Progenitor cell of endocrine pancreas (in vitro differentiated cells): ENCODE results near the gene SLC39A11. TPM values are rescaled to one million over a fixed set of nuclear protein-coding genes. Genes with fewer than 3 reads are reported as not detected.

Experiments used
- DNase-seq: peaks from one replicate; pipeline ENCODE4 v3.0.0; 2021; ENCODE audit warnings: low spot score; ENCODE audit not compliant: unreplicated experiment
- H3K27ac Mint-ChIP-seq: 2 replicates; pipeline ENCODE4 v1.8.0; 2021; ENCODE audit warnings: mild to moderate bottlenecking, moderate library complexity, mixed read lengths
- H3K27me3 Mint-ChIP-seq: 2 replicates; pipeline ENCODE4 v1.8.0; 2021; ENCODE audit warnings: mixed read lengths
- H3K36me3 Mint-ChIP-seq: 2 replicates; pipeline ENCODE4 v1.8.0; 2022; ENCODE audit warnings: mixed read lengths; ENCODE audit not compliant: insufficient read depth
- H3K4me1 Mint-ChIP-seq: 2 replicates; pipeline ENCODE4 v1.8.0; 2021; ENCODE audit warnings: low read depth, mixed read lengths
- H3K4me3 Mint-ChIP-seq: 2 replicates; pipeline ENCODE4 v1.8.0; 2021; ENCODE audit warnings: low read depth, mild to moderate bottlenecking, moderate library complexity, mixed read lengths
- H3K9me3 Mint-ChIP-seq: 2 replicates; pipeline ENCODE4 v1.8.0; 2021; ENCODE audit warnings: low read depth, mixed read lengths
- total RNA-seq: library from RNA; stranded (reverse); gene quantifications from 2 replicates; pipeline ENCODE4 v1.2.1, GENCODE V29; 2021
- TF ChIP-seq, protein P1 (sequence below): fragments of 200-600 bp; sonication (generic); IDR thresholded peaks from one replicate; pipeline ENCODE4 v1.5.0; 2021; ENCODE audit warnings: antibody characterized with exemption, mild to moderate bottlenecking; ENCODE audit not compliant: unreplicated experiment

The SLC39A11 gene
- total RNA-seq, 1 donor from 2014 or later, result 20.5 TPM

GRCh38 chr17:72707881-72708280 is 384.6 kb downstream of the SLC39A11 start:
- H3K4me1 Mint-ChIP-seq, result peaks cover 15% of the 10 kb centered on the region
- H3K36me3 Mint-ChIP-seq, result peaks cover 6% of the 10 kb centered on the region
- TF ChIP-seq, protein P1, sequence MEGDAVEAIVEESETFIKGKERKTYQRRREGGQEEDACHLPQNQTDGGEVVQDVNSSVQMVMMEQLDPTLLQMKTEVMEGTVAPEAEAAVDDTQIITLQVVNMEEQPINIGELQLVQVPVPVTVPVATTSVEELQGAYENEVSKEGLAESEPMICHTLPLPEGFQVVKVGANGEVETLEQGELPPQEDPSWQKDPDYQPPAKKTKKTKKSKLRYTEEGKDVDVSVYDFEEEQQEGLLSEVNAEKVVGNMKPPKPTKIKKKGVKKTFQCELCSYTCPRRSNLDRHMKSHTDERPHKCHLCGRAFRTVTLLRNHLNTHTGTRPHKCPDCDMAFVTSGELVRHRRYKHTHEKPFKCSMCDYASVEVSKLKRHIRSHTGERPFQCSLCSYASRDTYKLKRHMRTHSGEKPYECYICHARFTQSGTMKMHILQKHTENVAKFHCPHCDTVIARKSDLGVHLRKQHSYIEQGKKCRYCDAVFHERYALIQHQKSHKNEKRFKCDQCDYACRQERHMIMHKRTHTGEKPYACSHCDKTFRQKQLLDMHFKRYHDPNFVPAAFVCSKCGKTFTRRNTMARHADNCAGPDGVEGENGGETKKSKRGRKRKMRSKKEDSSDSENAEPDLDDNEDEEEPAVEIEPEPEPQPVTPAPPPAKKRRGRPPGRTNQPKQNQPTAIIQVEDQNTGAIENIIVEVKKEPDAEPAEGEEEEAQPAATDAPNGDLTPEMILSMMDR, result no peak
- no peak overlapping the region for H3K27ac Mint-ChIP-seq
- no peaks in the 10 kb centered on the region for H3K27me3 Mint-ChIP-seq
- DNase-seq, result no peak
- no peak overlapping the region for H3K4me3 Mint-ChIP-seq
- peaks cover 13% of the 10 kb centered on the region for H3K9me3 Mint-ChIP-seq

DNA sequence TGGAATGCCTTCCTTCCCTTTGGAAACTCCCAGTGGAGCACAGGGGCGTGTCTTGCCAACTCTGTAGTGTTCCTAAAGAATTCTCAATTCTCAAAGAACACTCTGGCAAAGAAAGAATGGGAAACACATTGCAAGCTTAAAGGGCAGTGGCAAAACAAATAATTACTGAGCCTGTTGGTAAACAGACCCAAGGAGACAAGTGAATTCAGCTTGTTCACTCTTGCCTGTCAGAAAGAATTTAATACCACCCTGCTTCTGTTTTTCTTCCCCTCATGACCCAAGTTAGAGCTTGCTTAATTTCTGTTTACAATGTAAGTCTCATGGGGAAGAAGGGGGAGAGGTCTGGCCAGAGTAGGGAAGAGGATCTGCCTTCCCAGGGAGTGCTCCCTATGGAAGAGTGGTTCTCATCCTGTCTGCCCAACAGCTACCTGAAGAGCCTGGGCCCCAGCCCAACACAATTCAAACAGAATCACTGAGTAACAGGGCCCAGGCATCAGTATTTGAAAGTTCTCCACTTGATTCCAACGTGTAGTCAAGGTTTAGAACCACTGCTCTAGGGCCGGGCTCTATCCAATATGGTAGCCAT is 386.0 kb downstream of the SLC39A11 start:
- H3K4me3 Mint-ChIP-seq, result no peak overlapping the region
- H3K27ac Mint-ChIP-seq, result peak overlapping the region; percentile 63
- peaks cover 6% of the 10 kb centered on the region for H3K36me3 Mint-ChIP-seq
- peaks cover 13% of the 10 kb centered on the region for H3K9me3 Mint-ChIP-seq
- no peaks in the 10 kb centered on the region for H3K27me3 Mint-ChIP-seq
- peaks cover 10% of the 10 kb centered on the region for H3K4me1 Mint-ChIP-seq
- TF ChIP-seq, protein P1, result no peak
- no peak for DNase-seq

DNA sequence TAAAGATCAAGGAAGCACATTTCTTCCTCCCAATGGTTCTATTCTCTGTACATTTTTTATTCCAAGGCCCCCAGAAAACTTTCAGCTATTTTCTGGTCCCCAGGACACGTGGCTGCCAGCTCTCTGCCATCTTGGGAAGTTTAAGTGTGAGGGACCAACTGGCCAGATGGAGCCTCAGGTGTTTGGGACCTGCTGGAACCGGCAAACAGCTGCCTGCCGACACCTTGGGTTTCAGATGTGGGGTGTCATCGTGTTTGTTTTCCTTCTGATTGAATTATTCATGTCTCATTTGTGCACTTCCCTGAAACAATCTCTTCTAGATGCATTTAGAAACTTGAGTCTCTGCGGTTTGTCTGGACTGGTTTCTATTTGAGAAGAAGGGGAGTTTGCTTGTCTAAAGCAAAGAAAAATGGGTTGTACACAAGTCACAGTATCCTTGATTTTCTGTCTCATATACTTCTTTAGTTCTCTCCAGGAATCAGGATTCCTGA is 386.5 kb downstream of the SLC39A11 start:
- Mint-ChIP-seq H3K27ac (peak overlapping the region; percentile 63), H3K9me3 (peaks cover 11% of the 10 kb centered on the region), H3K4me3 (no peak overlapping the region), H3K4me1 (peaks cover 10% of the 10 kb centered on the region), H3K27me3 (no peaks in the 10 kb centered on the region), H3K36me3 (peaks cover 4% of the 10 kb centered on the region)
- TF ChIP-seq, protein P1, result no peak
- DNase-seq, result no peak

DNA sequence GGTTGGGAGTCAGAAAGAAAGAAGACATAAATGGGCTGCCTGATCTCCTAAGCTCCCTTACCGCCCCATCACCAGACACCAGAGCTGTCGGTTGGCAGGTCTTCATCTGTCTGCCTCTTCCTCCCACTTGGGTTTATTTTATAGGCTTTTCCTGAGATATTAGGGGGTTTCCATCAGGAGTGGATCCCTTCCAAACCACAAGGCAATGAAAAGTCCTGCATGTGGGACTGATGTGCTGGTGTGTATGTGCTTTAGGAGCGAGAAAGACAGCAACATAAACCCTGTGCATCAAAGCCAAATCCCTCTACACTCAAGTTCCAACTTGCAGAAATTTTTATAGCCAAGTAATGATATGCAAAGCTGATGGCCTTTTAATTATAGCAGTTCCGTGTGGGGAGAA is 389.5 kb downstream of the SLC39A11 start:
- Mint-ChIP-seq H3K4me3 (no peak overlapping the region), H3K36me3 (peaks cover 1% of the 10 kb centered on the region), H3K4me1 (peaks cover 14% of the 10 kb centered on the region), H3K27me3 (no peaks in the 10 kb centered on the region), H3K27ac (no peak overlapping the region), H3K9me3 (peaks cover 3% of the 10 kb centered on the region)
- TF ChIP-seq, protein P1, result no peak
- DNase-seq, result no peak

DNA sequence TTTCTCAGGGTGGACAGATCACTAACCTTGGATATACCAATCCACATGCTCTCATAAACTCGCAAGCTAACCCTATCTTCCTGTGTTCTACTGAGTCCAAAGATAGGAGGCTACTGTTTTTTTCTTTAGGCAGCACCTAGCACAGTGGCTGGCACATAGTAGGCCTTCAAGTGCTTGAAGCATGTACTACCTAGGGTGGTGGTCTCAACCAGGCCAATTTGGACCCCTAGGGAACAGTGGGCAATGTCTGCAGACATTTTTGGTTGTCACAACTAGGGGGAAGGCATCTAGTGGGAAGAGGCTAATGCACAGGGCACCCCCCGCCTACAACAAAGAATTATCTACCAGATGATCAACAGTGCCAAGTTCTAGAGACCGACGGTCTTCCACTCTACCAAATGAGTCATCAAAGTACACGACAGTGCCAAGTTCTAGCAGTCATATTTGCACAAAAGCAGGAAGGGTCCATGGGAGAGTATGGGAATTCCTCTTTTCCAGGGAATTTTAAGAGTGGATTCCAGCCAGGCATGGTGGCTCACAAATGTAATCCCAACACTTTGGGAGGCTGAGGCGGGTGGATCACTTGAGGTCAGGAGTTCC is 390.3 kb downstream of the SLC39A11 start:
- peaks cover 1% of the 10 kb centered on the region for H3K36me3 Mint-ChIP-seq
- peaks cover 3% of the 10 kb centered on the region for H3K9me3 Mint-ChIP-seq
- H3K4me3 Mint-ChIP-seq, result no peak overlapping the region
- peaks cover 18% of the 10 kb centered on the region for H3K4me1 Mint-ChIP-seq
- TF ChIP-seq, protein P1, result no peak
- DNase-seq, result no peak
- H3K27ac Mint-ChIP-seq, result no peak overlapping the region
- no peaks in the 10 kb centered on the region for H3K27me3 Mint-ChIP-seq
